GM10266 (cell line): ENCODE measurements around the gene ELN.

Experiments
- DNase-seq: peaks from one replicate; pipeline ENCODE4 v3.0.0; 2012; ENCODE audit errors: extremely low spot score
- TF ChIP-seq, protein P1 (sequence below): IDR thresholded peaks from 2 replicates; pipeline ENCODE4 v1.5.1; 2012; ENCODE audit warnings: mild to moderate bottlenecking, low read depth; ENCODE audit not compliant: control insufficient read depth, insufficient read depth; ENCODE audit errors: missing control alignments

Gene ELN

GRCh38 chr7:74101061-74101681, 73.2 kb downstream of the ELN start:
- peak; percentile 92 for DNase-seq
- TF ChIP-seq, protein P1, sequence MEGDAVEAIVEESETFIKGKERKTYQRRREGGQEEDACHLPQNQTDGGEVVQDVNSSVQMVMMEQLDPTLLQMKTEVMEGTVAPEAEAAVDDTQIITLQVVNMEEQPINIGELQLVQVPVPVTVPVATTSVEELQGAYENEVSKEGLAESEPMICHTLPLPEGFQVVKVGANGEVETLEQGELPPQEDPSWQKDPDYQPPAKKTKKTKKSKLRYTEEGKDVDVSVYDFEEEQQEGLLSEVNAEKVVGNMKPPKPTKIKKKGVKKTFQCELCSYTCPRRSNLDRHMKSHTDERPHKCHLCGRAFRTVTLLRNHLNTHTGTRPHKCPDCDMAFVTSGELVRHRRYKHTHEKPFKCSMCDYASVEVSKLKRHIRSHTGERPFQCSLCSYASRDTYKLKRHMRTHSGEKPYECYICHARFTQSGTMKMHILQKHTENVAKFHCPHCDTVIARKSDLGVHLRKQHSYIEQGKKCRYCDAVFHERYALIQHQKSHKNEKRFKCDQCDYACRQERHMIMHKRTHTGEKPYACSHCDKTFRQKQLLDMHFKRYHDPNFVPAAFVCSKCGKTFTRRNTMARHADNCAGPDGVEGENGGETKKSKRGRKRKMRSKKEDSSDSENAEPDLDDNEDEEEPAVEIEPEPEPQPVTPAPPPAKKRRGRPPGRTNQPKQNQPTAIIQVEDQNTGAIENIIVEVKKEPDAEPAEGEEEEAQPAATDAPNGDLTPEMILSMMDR = no peak

GRCh38 chr7:74103219-74103772, 75.3 kb downstream of the ELN start:
- no peak for DNase-seq
- TF ChIP-seq, protein P1 = no peak

- no peak for DNase-seq
- TF ChIP-seq, protein P1 = no peak
Measured at GRCh38 chr7:74104702-74105101, 76.7 kb downstream of the ELN start.

GRCh38 chr7:74105992-74106391, 78.0 kb downstream of the ELN start:
- TF ChIP-seq, protein P1 = no peak
- no peak for DNase-seq

GRCh38 chr7:74106846-74107245, 78.9 kb downstream of the ELN start:
- DNase-seq = no peak
- TF ChIP-seq, protein P1 = no peak

DNA sequence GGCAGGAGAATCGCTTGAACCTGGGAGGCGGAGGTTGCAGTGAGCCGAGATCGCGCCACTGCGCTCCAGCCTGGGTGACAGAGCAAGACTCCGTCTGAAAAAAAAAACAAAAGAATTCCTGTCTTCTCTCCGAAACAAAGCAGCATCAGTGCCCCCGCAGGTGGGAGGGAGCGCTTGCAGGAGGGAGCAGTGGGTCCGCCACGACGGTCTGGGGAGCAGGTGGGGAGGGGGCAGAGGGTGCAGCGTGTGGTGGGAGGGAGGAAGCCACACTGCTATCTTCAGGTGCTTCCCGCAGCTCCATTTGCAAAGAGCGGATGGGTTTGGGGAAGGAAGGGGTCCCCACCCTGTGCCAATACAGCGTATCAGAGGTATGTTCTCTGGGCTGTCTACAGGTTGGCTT, 87.4 kb downstream of the ELN start:
- DNase-seq = no peak
- TF ChIP-seq, protein P1 = no peak

DNA sequence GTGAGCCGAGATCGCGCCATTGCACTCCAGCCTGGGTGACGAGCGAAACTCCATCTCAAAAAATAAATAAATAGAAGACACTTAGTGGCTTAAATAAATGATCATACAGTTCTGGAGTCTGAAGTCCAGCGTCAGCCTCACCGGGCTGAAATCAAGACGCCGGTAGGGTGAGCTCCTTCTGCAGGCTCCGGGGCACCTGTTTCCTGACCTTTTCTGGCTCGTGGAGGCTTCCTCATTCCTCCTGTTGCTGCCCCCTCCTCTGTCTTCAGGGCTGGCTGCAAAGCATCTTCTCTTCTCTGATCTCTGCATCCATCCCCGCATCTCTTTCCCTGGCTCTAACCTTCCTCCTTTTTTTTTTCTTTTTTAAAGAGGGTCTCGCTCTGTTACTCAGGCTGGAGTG, 88.4 kb downstream of the ELN start:
- no peak for DNase-seq
- TF ChIP-seq, protein P1 = no peak
